MM.1S (cell line): Measurements from ENCODE around the gene TAOK2.

Experiments used
- DNase-seq: peaks from one replicate; pipeline ENCODE4 v3.0.0-alpha.2; 2015
- H2AFZ ChIP-seq: fragments of 300-600 bp; sonication (generic); 2 replicates; pipeline ENCODE4 v1.6.0; 2016; ENCODE audit warnings: antibody characterized with exemption, low read length
- H3F3A ChIP-seq: fragments of 300-600 bp; sonication (generic); 2 replicates; pipeline ENCODE4 v1.6.1; 2016; ENCODE audit warnings: mild to moderate bottlenecking, antibody characterized with exemption, low read length, moderate library complexity, mixed read lengths; ENCODE audit not compliant: insufficient read depth
- H3K27ac ChIP-seq: fragments of 300-600 bp; sonication (generic); 2 replicates; pipeline ENCODE4 v1.5.1; 2016; ENCODE audit warnings: mild to moderate bottlenecking, low read length
- H3K27me3 ChIP-seq: fragments of 300-600 bp; sonication (generic); replicated peaks from 2 replicates; pipeline ENCODE4 v1.6.0; 2016; ENCODE audit warnings: low read length; ENCODE audit not compliant: insufficient read depth
- H3K36me3 ChIP-seq: fragments of 300-600 bp; sonication (generic); replicated peaks from 2 replicates; pipeline ENCODE4 v1.6.1; 2016; ENCODE audit warnings: mild to moderate bottlenecking, low read length, mixed read lengths; ENCODE audit not compliant: insufficient read depth
- H3K4me1 ChIP-seq: fragments of 300-600 bp; sonication (generic); 2 replicates; pipeline ENCODE4 v1.6.1; 2016; ENCODE audit warnings: low read length, mixed read lengths
- H3K4me2 ChIP-seq: fragments of 300-600 bp; sonication (generic); 2 replicates; pipeline ENCODE4 v1.6.0; 2016; ENCODE audit warnings: low read depth, low read length
- H3K4me3 ChIP-seq: fragments of 300-600 bp; sonication (generic); 2 replicates; pipeline ENCODE4 v1.5.1; 2016; ENCODE audit warnings: low read length, mixed read lengths
- H3K79me2 ChIP-seq: fragments of 300-600 bp; sonication (generic); 2 replicates; pipeline ENCODE4 v1.6.1; 2016; ENCODE audit warnings: mixed run types, low read length, mixed read lengths
- H3K9ac ChIP-seq: fragments of 300-600 bp; sonication (generic); 2 replicates; pipeline ENCODE4 v1.6.1; 2016; ENCODE audit warnings: low read length, mixed read lengths
- H3K9me2 ChIP-seq: fragments of 300-600 bp; sonication (generic); replicated peaks from 2 replicates; pipeline ENCODE4 v1.6.1; 2016; ENCODE audit warnings: mild to moderate bottlenecking, low read length, mixed read lengths; ENCODE audit not compliant: insufficient read depth
- H3K9me3 ChIP-seq: fragments of 300-600 bp; sonication (generic); replicated peaks from 2 replicates; pipeline ENCODE4 v1.6.1; 2016; ENCODE audit warnings: mild to moderate bottlenecking, low read length, mixed read lengths; ENCODE audit not compliant: insufficient read depth
- H4K20me1 ChIP-seq: fragments of 300-600 bp; sonication (generic); 2 replicates; pipeline ENCODE4 v1.6.1; 2016; ENCODE audit warnings: mild to moderate bottlenecking, low read length, moderate library complexity, mixed read lengths; ENCODE audit not compliant: insufficient read depth
- EZH2 ChIP-seq: fragments of 300-600 bp; sonication (generic); optimal IDR thresholded peaks from 2 replicates; pipeline ENCODE3; 2017; ENCODE audit warnings: low read depth, mild to moderate bottlenecking, antibody characterized with exemption, low read length, mixed read lengths
- EZH2phosphoT487 ChIP-seq: fragments of 300-600 bp; sonication (generic); IDR thresholded peaks from 2 replicates; pipeline ENCODE4 v1.6.1; 2018; ENCODE audit warnings: antibody characterized with exemption, low read length
- TF ChIP-seq, protein P1 (sequence below): fragments of 300-600 bp; sonication (generic); IDR thresholded peaks from 2 replicates; pipeline ENCODE4 v1.5.1; 2016; ENCODE audit warnings: antibody characterized with exemption, low read length, mixed read lengths

TAOK2 gene

DNA sequence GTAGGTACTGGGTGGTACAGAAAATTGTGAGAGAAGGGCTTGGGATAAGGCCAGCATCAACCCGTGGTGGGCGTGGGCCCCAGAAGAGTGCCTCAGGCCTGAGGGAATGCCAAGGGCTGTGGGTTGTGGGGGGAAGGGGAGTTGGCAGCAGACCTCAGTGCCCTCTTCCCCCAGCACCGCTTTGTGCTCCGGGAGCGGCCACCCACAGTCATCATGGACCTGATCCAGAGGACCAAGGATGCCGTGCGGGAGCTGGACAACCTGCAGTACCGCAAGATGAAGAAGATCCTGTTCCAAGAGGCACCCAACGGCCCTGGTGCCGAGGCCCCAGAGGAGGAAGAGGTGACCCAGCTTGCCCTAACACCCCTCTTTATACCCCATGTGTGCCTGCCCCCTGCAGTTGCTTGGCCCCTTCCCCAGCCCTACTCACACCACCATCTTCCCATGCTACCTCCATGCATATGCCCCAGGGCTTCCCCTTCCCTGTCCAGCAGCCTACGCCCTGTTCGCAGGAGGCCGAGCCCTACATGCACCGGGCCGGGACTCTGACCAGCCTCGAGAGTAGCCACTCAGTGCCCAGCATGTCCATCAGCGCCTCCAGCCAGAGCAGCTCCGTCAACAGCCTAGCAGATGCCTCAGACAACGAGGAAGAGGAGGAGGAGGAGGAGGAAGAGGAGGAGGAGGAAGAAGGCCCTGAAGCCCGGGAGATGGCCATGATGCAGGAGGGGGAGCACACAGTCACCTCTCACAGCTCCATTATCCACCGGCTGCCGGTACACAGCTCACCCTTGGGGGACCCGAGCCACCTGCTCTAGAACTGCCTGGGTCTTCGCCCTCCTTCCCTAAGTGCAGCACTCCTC, 9.1 kb downstream of the TAOK2 start:
- no peak for TF ChIP-seq EZH2
- no peaks in the 10 kb centered on the region for H4K20me1 ChIP-seq
- H3K4me2 ChIP-seq: no peak overlapping the region
- no peak for DNase-seq
- no peak overlapping the region for H3K27ac ChIP-seq
- no peaks in the 10 kb centered on the region for H3F3A ChIP-seq
- no peaks in the 10 kb centered on the region for H3K4me1 ChIP-seq
- H3K9me3 ChIP-seq: no peaks in the 10 kb centered on the region
- H2AFZ ChIP-seq: no peak overlapping the region
- peaks cover 10% of the 10 kb centered on the region; the same call in 1 of the 2 replicates for H3K36me3 ChIP-seq
- H3K27me3 ChIP-seq: no peaks in the 10 kb centered on the region
- H3K9ac ChIP-seq: no peak overlapping the region
- peaks cover 4% of the 10 kb centered on the region; the same call in 1 of the 2 replicates for H3K79me2 ChIP-seq
- no peak overlapping the region for H3K4me3 ChIP-seq
- H3K9me2 ChIP-seq: no peaks in the 10 kb centered on the region

DNA sequence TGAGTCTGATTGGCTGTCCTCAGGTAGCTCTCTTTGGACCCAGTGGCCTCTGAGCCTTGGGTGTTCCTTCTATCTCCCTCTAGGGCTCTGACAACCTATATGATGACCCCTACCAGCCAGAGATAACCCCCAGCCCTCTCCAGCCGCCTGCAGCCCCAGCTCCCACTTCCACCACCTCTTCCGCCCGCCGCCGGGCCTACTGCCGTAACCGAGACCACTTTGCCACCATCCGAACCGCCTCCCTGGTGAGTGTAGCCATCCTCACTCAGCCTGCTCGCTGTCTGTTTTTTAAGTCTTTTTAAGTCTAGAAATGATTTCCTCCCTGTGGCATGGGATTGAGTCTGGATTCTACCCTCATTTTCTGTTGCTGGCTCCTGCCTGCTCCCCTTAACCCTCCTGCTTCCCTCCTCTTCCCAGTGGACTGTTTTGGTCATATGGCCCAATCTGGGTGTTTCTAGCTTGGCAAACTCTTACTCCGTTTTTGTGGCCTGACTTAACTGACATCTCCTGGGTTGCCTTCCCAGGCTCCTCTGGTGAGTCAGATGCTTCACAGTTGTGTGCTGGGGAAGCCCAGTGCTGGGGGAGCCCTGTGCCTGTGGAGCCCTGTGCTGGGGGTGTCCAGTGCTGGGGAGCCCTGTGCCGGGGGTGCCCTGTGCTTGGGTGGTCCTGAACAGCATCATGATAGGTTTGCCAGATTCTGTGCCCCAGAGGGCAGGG, 9.9 kb downstream of the TAOK2 start:
- Histone ChIP-seq H3K4me1 (no peaks in the 10 kb centered on the region), H3K27me3 (no peaks in the 10 kb centered on the region), H4K20me1 (no peaks in the 10 kb centered on the region), H3K79me2 (no peaks in the 10 kb centered on the region), H3K36me3 (peaks cover 10% of the 10 kb centered on the region; the same call in 1 of the 2 replicates), H2AFZ (no peak overlapping the region), H3K4me2 (no peak overlapping the region), H3K27ac (no peak overlapping the region), H3K9me3 (no peaks in the 10 kb centered on the region), H3K4me3 (no peak overlapping the region), H3F3A (no peaks in the 10 kb centered on the region), H3K9ac (no peak overlapping the region), H3K9me2 (no peaks in the 10 kb centered on the region)
- no peak for DNase-seq
- TF ChIP-seq, protein P1, sequence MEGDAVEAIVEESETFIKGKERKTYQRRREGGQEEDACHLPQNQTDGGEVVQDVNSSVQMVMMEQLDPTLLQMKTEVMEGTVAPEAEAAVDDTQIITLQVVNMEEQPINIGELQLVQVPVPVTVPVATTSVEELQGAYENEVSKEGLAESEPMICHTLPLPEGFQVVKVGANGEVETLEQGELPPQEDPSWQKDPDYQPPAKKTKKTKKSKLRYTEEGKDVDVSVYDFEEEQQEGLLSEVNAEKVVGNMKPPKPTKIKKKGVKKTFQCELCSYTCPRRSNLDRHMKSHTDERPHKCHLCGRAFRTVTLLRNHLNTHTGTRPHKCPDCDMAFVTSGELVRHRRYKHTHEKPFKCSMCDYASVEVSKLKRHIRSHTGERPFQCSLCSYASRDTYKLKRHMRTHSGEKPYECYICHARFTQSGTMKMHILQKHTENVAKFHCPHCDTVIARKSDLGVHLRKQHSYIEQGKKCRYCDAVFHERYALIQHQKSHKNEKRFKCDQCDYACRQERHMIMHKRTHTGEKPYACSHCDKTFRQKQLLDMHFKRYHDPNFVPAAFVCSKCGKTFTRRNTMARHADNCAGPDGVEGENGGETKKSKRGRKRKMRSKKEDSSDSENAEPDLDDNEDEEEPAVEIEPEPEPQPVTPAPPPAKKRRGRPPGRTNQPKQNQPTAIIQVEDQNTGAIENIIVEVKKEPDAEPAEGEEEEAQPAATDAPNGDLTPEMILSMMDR: no peak
- no peak for TF ChIP-seq EZH2
- TF ChIP-seq EZH2phosphoT487: no peak

DNA sequence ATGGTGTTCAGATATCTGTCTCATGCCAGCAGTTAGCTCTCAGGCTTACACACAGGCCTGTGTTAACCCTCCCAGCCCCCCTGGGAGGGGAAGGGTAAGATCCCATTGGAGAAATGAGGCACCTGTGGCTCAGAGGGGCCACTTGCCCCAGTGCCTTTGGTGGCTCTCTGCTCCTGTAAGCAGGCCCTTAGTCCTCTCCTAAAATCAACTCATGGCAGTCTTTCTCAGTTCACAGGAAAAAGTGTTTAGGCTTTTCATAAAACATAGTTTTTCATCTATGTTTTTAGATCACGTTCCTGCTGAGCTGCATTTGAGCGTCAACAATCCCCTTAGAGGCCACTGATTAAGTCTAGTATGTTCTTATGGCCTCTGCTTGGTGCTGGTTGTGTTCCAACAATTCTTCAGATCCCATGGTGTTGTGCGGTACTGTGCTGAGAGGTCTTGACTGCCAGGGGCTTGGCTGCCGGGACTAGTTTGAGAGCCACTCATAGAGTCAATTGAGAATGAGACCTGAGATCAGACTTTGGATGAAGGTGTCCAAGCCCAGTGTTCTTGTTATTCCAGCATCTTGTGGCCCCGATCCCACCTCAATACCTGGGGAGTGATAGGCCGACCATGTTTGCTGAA, 10.6 kb downstream of the TAOK2 start:
- peaks cover 10% of the 10 kb centered on the region; the same call in 1 of the 2 replicates for H3K36me3 ChIP-seq
- no peaks in the 10 kb centered on the region for H3K9me3 ChIP-seq
- H3F3A ChIP-seq: peaks cover 3% of the 10 kb centered on the region; the same call in 1 of the 2 replicates
- H3K4me1 ChIP-seq: no peaks in the 10 kb centered on the region
- no peaks in the 10 kb centered on the region for H3K79me2 ChIP-seq
- no peak overlapping the region for H3K4me3 ChIP-seq
- no peaks in the 10 kb centered on the region for H3K9me2 ChIP-seq
- DNase-seq: no peak
- no peak overlapping the region for H3K4me2 ChIP-seq
- no peak overlapping the region for H3K9ac ChIP-seq
- no peak overlapping the region for H2AFZ ChIP-seq
- H3K27me3 ChIP-seq: no peaks in the 10 kb centered on the region
- TF ChIP-seq, protein P1: no peak
- TF ChIP-seq EZH2phosphoT487: no peak
- H4K20me1 ChIP-seq: no peaks in the 10 kb centered on the region
- no peak overlapping the region for H3K27ac ChIP-seq
